Measurements from ENCODE around the gene POC1A.

The POC1A gene

DNA sequence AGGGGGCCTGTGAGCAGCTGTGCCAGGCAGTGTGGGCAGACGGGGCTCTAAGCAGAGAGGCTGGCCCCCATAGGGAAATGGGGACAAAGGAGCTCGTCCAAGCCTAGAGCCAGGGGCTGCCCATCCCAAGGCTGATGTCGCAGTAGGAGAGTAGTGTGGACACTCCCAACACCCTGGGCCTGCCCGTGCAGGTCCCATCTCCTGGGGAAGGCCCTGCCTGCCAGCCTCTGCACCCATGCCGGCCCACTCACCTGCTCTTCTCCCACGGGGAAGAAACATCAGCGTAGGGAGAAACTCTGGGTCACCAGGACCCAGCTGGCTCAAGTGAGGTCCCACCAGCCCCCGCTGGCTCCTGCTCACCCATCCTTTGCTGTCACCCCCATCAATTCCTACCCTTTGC, 87.2 kb downstream of the POC1A start:
- DNase-seq (ENCODE audit: low spot score): no peak

DNA sequence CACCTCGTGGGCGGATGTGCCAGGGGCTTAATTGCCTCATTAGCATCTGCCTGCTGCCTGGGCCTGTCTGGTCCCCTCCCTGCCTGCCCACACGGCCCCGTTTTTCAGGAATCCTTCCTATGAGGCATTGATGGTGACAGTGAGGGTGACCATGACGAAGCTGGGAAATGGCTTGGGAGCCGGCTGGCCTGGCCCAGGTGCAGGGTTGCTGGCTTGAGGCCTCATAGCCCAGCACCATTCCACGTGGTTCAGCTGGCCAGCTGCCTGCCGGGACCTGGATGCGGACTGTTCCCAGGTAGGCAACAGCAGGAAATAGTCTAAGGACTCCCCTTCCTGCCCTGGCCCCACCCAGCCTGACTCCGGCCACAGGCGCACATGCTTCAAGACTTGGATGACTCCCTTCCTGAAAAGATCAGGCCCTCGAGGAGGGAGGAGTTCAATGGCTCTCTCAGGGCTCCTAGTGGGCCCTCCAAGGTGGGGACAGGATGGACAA, 88.9 kb downstream of the POC1A start:
- DNase-seq (ENCODE audit: low spot score): no peak

DNA sequence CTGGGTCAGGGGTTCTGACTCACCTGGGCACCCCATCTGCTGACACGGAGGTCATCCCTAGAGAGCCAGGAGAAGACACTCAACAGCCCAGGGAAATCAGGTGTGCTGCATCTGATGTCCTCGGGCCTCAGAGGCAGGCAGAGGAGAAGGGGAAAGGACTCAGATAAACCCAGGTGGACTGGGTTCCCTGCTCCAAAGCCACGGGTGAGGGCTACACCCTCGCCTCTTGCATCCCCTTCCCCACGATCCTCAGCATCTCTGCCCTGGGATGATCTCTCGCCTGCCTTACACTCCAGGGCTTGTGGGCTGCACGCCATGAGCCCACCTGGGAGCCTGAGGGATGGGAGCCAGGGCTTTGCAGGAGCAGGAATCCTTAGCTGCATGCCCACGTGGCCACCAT, 89.7 kb downstream of the POC1A start:
- no peak for DNase-seq (ENCODE audit: low spot score)

DNA sequence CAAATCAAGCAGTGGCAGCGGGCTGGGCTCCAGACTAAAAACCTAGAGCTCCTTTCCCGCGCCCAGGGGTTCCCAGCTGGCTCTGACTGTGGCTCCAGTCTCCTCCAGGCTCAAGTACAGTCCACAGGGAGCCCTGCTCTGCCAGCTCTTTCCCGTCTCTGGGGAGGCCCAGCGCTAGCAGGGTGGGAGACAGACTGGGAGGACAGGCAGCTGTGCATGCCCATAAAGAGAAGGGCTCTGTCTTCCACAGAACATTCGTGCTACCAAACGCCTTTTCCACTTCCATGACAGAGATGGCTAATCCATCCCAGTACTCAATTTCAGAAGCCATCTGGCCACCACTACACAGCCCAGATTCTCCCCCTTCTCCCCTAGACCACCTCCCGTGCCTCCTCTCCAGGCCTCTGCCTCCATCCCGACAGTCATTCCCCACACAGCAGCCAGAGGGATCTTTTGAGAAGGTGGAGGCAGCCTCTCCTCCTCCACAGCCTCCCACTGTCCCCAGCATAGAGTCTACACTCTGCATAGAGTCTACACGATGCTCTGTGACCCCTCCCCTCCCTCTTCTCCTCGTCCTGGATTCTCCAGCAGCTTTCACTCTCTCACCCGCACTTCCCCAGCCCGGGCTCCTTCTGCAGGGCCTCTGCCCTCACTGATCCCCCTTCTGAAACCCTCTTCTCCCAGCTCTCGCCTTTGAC, 91.0 kb downstream of the POC1A start:
- DNase-seq (ENCODE audit: low spot score): no peak

DNA sequence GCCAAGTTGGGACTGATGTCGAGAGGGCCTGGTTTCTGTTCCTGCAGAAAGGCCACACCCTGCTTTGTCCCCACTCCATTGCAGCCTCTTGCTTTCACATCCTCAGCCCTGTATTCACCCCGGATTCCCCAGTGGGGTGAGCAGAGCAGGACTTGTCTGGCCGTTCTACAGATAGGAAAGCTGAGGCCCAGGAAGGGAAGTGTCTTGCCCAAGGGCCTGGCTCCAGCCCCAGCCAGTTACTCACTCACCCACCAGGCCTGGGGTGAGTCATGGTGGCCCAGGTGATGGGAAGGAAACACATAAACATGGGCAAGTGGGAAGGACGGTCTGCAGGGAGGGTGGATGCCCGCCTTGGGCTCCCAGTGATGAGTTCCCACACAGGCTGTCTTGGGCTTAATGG, 91.7 kb downstream of the POC1A start:
- peak; percentile 94 for DNase-seq (ENCODE audit: low spot score)

DNA sequence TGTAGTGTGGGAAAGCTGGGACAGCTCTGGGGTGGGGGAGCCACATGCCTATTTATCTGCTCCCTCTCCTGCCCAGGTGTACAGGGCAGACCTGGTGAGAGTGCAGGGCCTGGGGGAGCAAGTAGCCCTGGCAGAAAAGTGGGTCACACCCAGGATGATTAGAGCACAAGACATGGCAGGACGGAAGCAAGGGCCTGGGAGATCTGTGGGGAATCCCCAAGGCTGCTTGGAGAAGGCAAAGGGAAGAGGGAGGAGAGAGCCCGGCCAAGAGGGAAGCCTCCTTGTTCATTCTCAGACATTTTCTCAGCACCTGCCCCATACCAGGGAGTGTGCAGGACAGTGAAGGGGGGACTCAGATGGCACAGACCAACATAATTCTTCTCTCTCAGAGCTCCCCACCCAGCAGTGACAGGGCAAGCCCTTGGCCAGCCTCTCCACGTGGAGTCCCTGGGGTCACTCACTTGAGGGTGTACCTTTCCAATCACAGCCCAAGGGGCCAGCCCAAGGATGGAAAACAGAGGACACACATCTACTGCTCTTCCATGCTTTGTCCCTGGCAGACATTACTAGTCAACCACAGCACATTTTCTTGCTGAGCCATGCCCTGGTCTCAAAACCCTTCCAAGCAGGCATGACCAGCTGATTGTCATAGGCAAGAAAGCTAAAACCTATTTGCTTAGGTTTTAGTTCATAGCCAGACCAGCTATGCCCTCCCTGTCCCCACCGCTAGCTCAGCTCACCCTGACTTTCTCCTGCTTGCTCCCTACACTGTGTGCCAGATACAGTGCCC, 92.9 kb downstream of the POC1A start:
- no peak for DNase-seq (ENCODE audit: low spot score)

DNA sequence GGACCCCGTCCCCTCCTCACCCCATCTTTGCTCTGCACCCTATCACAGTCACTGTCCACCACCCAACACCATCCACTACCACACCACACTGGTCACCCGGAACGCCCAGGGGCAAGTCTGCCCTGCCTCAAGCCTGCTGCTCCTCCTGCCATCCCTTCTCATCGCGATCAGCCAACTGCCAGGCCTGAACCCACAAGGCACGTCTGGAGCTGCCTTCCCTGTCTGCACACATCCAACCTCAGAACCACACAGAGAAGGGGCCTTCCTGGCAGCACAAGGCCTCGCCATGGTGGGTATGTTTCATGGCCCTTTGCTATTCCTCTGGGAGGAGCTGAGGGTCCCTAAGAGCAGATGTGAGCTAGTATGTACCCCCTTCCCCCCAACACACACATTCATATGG, 94.4 kb downstream of the POC1A start:
- DNase-seq (ENCODE audit: low spot score): no peak

DNA sequence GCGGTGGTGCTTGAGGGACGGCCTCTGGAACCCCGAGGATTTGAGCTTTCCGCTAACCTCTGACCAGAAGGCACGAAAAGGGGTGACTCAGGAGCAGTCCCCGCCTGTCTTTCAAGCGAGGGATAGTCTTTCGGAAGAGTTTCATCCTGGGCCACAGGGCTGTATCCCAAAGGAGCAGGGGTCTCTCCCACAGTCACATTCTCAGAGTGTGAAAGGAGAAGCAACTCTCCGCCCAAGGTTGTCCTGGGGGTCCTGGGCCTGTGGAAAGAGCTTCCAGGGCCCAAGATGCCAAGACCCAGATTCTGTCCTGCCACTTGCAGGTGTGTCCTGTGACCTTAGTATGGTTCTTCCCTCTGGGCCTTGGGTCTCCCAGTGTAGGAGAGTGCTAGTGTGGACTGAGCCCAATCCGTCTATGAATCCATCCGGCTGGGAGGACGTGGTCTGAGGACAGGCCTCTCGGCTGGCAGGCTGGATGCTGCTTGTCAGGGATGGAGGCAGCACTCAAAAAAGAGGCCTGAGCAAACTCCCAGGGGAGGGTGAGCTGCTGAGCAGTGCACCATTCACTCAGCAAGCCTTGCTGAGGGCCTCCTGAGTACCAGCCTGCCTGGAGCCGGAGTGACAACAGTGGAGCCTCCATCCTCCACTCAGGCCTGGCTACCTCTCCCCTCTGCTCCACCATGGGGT, 96.3 kb downstream of the POC1A start:
- no peak for DNase-seq (ENCODE audit: low spot score)

DNA sequence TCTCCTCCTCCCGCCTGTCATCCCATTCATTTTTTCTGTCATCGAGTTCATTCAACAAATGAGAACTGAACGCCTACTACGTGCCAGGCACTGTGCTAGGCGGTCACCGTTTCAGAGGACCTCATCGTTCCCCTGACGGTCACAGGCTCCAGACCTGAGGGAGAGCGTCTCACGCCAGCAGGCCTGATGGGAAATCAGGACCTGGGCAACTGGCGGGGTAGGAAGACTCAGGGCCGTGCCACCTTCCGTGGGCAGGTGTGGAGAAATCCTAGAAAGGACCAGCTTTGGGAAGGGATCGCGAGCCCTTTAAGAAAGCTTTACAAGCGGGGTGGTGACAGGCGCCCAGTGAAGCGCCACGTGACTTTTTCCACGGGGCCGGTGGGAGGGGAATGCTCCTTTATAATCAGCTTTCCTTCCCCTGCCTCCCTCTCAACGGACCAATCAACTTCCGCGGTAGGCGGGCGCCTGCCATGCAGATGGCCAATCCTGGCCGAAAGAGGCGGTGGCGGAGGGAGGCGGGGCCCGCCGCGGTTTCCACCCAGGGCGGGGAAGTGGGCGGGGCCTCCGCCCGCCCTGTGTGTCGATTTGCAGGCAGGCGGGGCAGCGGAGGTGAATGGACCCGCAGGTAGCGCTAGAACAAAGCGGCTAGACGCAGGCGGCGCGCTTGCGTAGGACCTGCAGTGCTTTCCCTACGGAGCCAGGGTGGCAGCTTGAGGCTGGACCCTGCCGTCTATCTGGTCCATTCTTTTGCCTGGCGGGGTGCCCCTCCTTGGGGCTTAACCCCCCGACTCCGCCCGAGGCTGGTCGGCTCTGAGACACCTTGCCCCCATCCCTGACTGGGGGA, 97.0 kb downstream of the POC1A start:
- peak; percentile 99 for DNase-seq (ENCODE audit: low spot score)

DNA sequence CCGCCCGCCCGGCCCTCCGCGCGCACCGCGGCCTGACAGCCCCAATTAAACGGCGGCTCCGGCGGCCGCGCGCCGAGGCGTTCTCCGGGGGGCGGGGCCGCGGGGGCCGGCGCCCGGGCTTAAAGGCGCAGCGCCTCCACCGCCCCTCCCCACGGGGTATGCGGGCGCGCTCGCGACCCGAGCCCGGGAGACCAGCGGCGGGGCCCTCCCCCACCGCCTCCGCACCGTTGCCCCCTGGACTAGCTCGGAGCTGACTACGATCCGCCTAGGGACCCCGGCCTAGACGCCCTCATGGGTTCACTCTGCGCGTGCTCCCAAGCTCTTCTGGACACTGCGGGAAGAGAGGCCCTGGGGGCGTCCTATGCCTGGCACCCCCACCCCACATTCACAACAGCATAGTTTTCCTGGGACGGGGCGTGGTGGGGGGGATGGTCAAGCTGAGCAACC, 97.7 kb downstream of the POC1A start, which contains the start of gene DUSP7:
Gene DUSP7, minus strand, starts transcription at position 51 of the 447 bp plus-strand sequence. CDS start 205 bp downstream, outside the sequence.
- DNase-seq (ENCODE audit: low spot score): peak; percentile 67

DNA sequence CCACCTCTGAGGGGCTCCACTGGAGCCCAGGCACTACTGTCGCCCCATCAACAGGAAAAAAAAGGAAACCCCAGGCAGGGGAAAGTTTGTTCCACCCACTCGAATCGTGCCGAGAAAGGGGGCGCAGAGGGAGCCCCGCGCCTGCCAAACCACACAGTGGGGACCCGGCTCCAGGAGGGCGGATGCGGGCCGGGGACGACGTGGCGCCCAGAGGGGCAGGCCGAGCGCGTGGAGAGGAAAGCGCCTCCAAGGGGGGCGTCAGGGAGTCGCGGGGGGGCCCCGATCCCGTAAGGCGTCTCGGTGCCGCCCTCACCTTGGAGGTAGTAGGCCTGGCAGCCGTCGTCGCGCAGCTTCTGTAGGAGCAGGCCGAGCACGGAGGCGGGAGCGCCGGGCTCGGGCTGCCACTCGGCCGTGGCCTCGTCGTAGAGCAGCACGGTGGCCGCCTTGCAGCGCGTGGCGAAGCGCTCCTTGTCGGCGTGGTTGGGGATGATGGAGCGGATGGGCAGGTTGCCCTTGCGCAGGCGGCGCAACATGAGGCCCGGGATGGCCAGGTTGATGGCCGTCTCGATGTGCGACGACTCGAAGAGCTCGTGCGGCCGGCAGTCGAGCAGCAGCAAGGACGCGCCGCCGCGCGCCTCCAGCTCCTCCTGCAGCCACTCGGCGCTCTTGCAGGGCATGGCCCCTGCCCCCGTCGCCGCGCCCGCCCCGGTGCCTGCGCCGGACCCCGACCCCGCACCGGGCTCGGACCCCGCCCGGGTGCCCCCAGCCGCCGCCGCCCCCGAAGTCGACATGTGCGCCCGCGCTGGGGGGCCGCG, 98.5 kb downstream of the POC1A start:
- DNase-seq (ENCODE audit: low spot score): no peak

DNA sequence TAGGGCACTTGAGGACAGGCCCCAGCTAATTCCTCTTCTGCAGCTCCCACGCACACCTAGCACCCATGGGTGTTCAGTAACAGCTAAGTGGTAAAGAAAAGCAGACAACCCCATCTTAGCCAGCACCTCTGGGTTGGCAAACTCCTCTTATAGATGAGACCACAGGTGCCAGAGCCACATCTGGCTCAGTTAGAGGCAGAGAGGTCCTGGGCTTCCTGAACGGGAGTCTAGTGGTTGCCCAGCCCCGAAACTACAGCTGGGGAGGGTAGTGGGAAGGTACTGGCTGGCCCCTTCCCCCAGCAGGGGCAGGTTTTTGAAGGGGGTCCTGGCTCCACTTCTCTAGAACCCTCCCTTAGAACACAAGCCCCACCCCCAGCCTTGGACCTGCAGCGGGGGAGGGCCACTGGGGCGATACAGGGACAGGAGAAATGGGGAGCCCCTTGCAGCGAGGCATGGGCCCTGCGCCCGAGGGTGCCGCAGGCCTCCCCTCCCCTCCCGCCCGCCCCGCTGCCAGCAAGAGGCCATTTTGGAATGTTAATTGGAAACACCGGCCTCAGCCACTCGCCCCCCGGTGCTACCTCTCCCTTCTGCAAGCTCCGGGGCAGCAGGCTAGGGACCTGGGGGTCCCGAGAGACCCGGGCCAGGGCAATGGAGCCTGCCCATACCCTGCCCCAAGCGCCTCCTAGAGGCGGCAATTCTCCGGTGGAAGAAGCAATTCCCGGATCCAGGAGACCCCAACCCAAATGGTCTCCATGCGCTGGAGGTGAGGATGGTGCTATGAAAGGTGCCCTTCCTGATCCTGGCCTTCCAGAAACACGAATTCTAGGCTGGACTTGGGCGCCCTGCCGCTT, 99.3 kb downstream of the POC1A start:
- DNase-seq (ENCODE audit: low spot score): no peak

DNA sequence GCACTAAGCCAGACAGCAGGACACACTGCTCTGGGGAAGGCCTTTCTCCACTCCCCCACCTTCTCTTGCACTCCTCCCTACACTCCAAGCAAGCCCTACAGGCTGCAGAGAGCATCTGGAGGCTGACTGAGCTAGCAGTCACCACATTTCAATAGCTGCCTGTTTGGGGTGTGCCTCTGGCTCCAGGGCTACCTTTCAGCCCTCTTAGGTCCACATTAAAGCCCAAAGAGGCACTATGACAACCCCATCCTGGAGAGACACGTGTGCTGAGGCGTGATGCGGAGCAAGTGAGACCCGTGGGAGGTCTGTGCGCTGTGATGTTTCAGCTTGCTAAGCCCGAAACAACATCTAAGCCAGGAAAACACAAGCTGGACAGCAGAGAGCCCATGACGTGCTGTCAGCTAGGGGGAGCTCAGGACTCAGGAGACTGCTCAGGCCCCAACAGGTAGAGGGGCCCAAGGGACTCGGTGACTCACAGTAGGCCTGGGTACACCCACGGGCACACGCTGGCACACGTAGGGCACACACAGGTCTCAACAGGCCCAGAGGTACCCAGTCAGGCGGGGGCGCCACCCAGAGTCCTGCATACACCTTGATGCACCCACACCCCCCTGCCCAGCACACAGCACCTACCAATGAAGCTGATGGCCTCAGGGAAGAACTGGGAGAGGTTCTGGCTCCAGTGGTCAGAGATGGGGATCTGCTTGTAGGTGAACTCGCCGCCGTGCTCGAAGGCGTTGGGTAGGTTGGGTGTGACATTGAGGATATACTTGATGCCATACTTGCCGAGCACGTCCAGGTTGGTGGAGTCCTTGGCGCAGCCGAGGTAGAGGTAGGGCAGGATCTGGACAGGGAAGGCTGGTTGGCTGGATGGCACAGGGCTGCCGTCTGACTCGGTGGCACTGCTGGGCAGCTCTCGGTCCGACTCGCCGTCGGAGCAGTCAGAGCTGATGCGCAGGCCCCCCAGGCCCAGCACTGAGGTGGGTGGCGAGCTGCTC, 100.6 kb downstream of the POC1A start:
- DNase-seq (ENCODE audit: low spot score): no peak

DNA sequence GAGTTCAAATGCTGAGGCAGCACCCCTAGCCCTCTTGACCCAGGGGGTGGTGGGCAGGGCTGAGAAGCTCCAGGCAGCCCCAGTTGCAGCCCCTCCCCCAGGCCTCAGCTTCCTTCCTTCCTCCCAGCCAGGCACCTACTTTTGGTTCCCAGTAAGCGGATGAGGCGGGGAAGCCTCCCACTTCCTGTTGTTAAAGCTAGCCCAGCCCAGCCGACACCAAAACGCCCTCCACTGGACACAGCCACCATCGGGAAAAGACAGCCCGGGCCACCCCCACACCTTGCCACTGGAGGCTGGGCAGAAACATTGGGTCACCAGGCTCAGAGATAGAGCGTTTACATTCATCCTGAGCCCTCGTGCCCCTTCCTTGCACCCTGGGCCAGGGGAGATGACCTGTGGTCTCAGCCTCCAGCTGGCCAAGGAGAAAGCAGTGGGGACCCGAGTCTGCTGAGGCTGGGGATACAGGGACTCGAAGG, 101.4 kb downstream of the POC1A start:
- DNase-seq (ENCODE audit: low spot score): peak; percentile 81

DNA sequence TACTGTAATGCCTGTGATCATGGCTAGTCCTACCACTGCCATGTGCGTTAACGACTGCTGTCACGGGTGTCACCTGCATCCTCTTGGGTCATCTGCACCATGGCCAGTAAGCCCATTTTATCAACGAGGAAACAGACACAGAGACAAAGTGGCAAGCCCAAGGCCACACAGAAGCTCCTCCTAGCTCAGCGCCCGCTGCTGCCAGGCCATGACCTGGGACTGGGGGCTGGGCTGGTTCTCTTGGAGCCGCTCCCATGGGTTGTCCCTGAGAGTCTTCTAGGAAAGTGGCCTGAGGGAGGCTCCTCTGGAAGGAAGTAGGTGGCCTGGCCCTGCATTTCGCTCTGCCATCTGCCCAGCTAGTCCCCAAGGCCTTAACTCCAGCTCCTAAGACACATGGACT, 102.8 kb downstream of the POC1A start:
- DNase-seq (ENCODE audit: low spot score): no peak

DNA sequence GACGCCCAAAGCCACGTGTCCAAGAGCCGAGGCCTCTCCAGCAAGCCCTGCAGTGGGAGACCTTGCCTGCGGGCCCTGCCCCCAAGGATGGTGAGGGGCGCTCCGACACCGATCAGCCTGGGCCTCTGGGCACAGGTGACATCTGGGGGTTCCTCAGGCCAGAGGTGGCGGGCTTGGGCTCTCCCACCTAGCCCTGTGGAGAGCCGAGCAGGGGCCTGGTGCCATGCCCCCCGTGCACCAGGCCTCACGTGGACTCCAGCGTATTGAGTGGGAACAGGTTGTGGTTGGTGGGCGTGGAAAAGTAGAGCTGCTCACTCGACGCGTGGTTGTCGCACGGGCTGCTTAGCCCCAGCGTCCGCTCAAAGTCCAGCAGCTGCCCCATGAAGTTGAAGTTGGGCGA, 103.7 kb downstream of the POC1A start:
- DNase-seq (ENCODE audit: low spot score): no peak

DNA sequence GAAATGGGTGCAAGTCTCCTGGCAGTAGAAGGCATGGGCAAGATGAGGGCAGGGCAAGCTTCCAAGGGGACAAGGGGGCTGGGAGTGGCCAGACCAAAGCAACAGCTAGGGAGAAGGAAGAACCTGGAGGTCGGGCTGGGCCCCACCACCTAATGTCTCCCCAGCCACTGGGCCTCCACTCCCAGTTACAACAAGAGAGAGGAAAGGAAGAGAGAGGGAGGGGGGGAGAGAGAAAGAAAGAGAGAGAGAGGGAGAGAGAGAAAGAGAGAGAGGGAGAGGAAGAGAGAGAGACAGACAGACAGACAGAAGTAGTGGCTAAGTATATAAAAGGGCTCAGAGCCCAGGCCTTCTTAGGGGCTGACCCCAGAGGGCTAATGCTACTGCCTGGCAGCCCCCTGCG, 104.7 kb downstream of the POC1A start:
- DNase-seq (ENCODE audit: low spot score): no peak

DNA sequence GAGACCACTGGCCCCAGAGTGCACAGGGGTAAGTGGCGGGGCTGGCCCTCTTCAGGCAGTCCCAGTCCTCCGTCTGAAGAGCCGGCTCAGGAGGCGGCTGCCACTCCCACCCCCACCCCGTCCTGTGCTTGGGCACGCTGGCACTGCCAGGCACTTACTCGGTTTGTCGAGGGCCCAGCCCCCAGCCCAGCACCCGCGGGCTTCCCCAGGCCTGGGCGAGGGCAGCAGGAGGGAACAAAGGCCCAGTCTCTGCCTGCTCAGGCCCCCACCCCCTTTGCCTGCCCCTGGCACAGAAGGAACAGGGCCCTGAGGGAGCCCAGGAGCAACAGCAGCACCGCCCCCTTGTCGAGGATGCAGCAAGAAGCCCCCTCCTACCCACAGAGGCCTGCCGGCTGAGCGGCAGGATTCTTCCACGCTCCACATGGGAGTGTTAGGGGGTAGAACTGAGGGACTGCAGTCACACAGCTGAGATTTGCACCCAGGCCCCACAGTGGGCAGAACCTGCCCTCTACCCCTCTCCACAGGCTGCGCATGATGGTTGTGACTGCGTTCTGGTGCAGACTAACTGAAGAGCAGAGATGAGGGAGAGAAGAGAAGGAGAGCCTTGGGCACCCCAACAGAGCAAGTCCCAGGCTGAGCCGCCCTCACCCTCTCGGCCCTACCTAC, 106.8 kb downstream of the POC1A start:
- no peak for DNase-seq (ENCODE audit: low spot score)

Measured in AG08395 (cell line).